ENCODE measurements around the gene FGD2.

DNA sequence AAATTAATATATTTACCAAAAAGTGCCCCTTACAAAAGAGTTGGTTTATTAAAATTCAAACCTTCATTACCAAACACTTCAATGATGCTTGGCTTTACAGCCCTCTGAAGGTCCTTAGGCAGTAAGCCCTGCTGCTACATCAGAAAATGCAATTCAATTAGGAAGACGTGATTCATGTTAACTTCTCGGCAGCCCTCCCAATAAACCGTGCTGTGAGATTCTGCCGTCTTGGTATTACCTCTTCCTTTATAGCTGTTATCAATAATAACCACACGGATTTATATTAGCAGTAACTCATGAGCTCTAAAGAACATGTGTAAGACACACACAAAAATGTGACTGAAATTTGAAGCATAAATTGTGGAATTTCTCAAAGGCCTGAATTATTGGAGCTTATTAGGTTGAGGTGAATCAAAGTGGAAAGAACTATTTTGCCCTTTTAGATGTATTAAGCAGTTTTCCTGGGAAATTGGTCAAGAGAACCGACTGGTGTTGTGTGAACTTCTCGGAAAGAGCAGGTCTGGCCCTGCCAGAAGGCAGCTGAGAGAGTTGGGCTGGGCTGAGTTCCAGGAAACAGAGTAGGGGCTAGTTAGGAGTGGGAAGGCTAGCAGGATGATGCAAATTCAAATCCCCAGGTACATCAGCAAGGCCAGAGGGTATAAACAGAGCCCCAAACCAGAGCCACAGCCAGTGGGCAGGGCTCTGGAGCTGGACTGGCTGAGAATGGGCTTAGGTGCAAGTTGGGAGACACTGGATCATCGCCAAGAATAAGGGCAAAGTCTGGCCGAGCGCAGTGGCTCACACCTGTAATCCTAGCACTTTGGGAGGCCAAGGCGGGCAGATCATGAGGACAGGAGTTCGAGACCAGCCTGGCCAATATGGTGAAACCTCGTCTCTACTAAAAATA is 33.1 kb downstream of the FGD2 start:
- TF ChIP-seq, protein P1, sequence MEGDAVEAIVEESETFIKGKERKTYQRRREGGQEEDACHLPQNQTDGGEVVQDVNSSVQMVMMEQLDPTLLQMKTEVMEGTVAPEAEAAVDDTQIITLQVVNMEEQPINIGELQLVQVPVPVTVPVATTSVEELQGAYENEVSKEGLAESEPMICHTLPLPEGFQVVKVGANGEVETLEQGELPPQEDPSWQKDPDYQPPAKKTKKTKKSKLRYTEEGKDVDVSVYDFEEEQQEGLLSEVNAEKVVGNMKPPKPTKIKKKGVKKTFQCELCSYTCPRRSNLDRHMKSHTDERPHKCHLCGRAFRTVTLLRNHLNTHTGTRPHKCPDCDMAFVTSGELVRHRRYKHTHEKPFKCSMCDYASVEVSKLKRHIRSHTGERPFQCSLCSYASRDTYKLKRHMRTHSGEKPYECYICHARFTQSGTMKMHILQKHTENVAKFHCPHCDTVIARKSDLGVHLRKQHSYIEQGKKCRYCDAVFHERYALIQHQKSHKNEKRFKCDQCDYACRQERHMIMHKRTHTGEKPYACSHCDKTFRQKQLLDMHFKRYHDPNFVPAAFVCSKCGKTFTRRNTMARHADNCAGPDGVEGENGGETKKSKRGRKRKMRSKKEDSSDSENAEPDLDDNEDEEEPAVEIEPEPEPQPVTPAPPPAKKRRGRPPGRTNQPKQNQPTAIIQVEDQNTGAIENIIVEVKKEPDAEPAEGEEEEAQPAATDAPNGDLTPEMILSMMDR (conservative IDR thresholded peaks at IDR 0.05; ENCODE audit: low read depth in 2 of 2): no peak
- TF ChIP-seq, protein P2, sequence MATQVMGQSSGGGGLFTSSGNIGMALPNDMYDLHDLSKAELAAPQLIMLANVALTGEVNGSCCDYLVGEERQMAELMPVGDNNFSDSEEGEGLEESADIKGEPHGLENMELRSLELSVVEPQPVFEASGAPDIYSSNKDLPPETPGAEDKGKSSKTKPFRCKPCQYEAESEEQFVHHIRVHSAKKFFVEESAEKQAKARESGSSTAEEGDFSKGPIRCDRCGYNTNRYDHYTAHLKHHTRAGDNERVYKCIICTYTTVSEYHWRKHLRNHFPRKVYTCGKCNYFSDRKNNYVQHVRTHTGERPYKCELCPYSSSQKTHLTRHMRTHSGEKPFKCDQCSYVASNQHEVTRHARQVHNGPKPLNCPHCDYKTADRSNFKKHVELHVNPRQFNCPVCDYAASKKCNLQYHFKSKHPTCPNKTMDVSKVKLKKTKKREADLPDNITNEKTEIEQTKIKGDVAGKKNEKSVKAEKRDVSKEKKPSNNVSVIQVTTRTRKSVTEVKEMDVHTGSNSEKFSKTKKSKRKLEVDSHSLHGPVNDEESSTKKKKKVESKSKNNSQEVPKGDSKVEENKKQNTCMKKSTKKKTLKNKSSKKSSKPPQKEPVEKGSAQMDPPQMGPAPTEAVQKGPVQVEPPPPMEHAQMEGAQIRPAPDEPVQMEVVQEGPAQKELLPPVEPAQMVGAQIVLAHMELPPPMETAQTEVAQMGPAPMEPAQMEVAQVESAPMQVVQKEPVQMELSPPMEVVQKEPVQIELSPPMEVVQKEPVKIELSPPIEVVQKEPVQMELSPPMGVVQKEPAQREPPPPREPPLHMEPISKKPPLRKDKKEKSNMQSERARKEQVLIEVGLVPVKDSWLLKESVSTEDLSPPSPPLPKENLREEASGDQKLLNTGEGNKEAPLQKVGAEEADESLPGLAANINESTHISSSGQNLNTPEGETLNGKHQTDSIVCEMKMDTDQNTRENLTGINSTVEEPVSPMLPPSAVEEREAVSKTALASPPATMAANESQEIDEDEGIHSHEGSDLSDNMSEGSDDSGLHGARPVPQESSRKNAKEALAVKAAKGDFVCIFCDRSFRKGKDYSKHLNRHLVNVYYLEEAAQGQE (IDR thresholded peaks at IDR 0.05; ENCODE audit: unreplicated experiment): no peak
- no peak for TF ChIP-seq EZH2 (IDR thresholded peaks at IDR 0.05; ENCODE audit: low read depth, unreplicated experiment)
- no peak for TF ChIP-seq ZNF331 (CRISPR knock-in tag; IDR thresholded peaks at IDR 0.05; ENCODE audit: low read depth)
- no peak for TF ChIP-seq EZH2phosphoT487 (IDR thresholded peaks at IDR 0.05; ENCODE audit: unreplicated experiment)
- TF ChIP-seq STAT1 (IDR thresholded peaks at IDR 0.05; ENCODE audit: unreplicated experiment): no peak
- no peak for TF ChIP-seq POLR2AphosphoS5 (IDR thresholded peaks at IDR 0.05; ENCODE audit: low read depth)
